ENCODE results near the gene TMEM269. TPM values are rescaled to one million over a fixed set of nuclear protein-coding genes. Genes with fewer than 3 reads are reported as not detected.

TMEM269 gene
- total and polyA plus RNA-seq, 2 donors (not counting 1 experiment from before 2014, with no cell fraction given): 0.21 to 0.47 TPM

- Histone ChIP-seq H3K27me3 (replicated peaks in 1 of 4; ENCODE audit: control extremely low read depth in 1 of 4, control insufficient read depth in 3 of 4, insufficient read depth in 4 of 4, low read length in 3 of 4) (no peaks in the 10 kb centered on the region), H3K4me3 (ENCODE audit: control extremely low read depth in 1 of 5, extremely low read depth in 1 of 5, insufficient read depth in 1 of 5, low read depth in 2 of 5, low read length in 4 of 5) (no peak overlapping the region), H3K4me1 (ENCODE audit: control insufficient read depth in 2 of 2, insufficient read depth in 2 of 2, low read length in 2 of 2) (peaks cover 10 to 16% of the 10 kb centered on the region in 2 donors), H3K36me3 (replicated peaks in 1 of 2; ENCODE audit: control extremely low read depth in 1 of 2, control insufficient read depth in 1 of 2, extremely low read depth in 1 of 2, insufficient read depth in 2 of 2, low read length in 1 of 2) (no peaks in the 10 kb centered on the region), H3K4me2 (replicated peaks; ENCODE audit: low read depth, low read length, poor library complexity, severe bottlenecking) (no peak overlapping the region), H4K20me1 (ENCODE audit: control insufficient read depth, insufficient read depth, low read length, poor library complexity, severe bottlenecking) (no peaks in the 10 kb centered on the region), H3K79me2 (ENCODE audit: control insufficient read depth, insufficient read depth, low read length) (no peaks in the 10 kb centered on the region), H2AFZ (ENCODE audit: insufficient read depth, low read depth, low read length, poor library complexity, severe bottlenecking) (no peak overlapping the region), H3K9me3 (ENCODE audit: control extremely low read depth in 1 of 3, control insufficient read depth in 2 of 3, insufficient read depth in 1 of 3, low read length in 2 of 3) (no peaks in the 10 kb centered on the region), H3K27ac (ENCODE audit: low read length in 2 of 2) (no peak overlapping the region), H3K9ac (ENCODE audit: low read length) (no peak overlapping the region)
- Mint-ChIP-seq H3K27ac (no peak overlapping the region), H3K9me3 (ENCODE audit: insufficient read depth) (no peaks in the 10 kb centered on the region), H3K4me1 (peaks cover 8% of the 10 kb centered on the region), H3K4me3 (no peak overlapping the region), H3K27me3 (no peaks in the 10 kb centered on the region)
- ATAC-seq (ENCODE audit: low read depth) (no peak), DNase-seq (no peak)
- intact Hi-C loops (cut with micrococcal nuclease): no loop called here
- TF ChIP-seq EZH2 (IDR thresholded peaks at IDR 0.05; ENCODE audit: borderline replicate concordance, insufficient read depth, low read depth, low read length, poor library complexity, severe bottlenecking) (no peak), CTCF (IDR thresholded peaks at IDR 0.05) (no peak)
- ChIA-PET POLR2A (no interaction called here), CTCF (interaction anchor here (1.1 kb wide), 1 partner anchor 160 kb away, joined by 3 read pairs; no protein-coding TSS in a partner anchor)
- WGBS (ENCODE audit: insufficient coverage): 98% methylated on average over 21 of the region's 21 CpGs
Measured at GRCh38 chr1:42737986-42738677, 46.7 kb upstream of the TMEM269 start.

- H3K4me1 ChIP-seq (ENCODE audit: control insufficient read depth in 2 of 2, insufficient read depth in 2 of 2, low read length in 2 of 2): peaks cover 10 to 16% of the 10 kb centered on the region in 2 donors
- Mint-ChIP-seq H3K9me3 (ENCODE audit: insufficient read depth) (no peaks in the 10 kb centered on the region), H3K4me3 (no peak overlapping the region), H3K4me1 (peaks cover 8% of the 10 kb centered on the region), H3K27me3 (no peaks in the 10 kb centered on the region), H3K27ac (no peak overlapping the region)
- no peak overlapping the region for H2AFZ ChIP-seq (ENCODE audit: insufficient read depth, low read depth, low read length, poor library complexity, severe bottlenecking)
- TF ChIP-seq EZH2 (IDR thresholded peaks at IDR 0.05; ENCODE audit: borderline replicate concordance, insufficient read depth, low read depth, low read length, poor library complexity, severe bottlenecking): no peak
- no peak for TF ChIP-seq CTCF (IDR thresholded peaks at IDR 0.05)
- intact Hi-C loops (cut with micrococcal nuclease): no loop called here
- no peaks in the 10 kb centered on the region for H3K36me3 ChIP-seq (replicated peaks in 1 of 2; ENCODE audit: control extremely low read depth in 1 of 2, control insufficient read depth in 1 of 2, extremely low read depth in 1 of 2, insufficient read depth in 2 of 2, low read length in 1 of 2)
- POLR2A ChIA-PET: no interaction called here
- no peaks in the 10 kb centered on the region for H4K20me1 ChIP-seq (ENCODE audit: control insufficient read depth, insufficient read depth, low read length, poor library complexity, severe bottlenecking)
- no peak overlapping the region for H3K27ac ChIP-seq (ENCODE audit: low read length in 2 of 2)
- H3K4me3 ChIP-seq (ENCODE audit: control extremely low read depth in 1 of 5, extremely low read depth in 1 of 5, insufficient read depth in 1 of 5, low read depth in 2 of 5, low read length in 4 of 5): no peak overlapping the region
- no peaks in the 10 kb centered on the region for H3K79me2 ChIP-seq (ENCODE audit: control insufficient read depth, insufficient read depth, low read length)
- no peaks in the 10 kb centered on the region for H3K9me3 ChIP-seq (ENCODE audit: control extremely low read depth in 1 of 3, control insufficient read depth in 2 of 3, insufficient read depth in 1 of 3, low read length in 2 of 3)
- H3K4me2 ChIP-seq (replicated peaks; ENCODE audit: low read depth, low read length, poor library complexity, severe bottlenecking): no peak overlapping the region
- H3K27me3 ChIP-seq (replicated peaks in 1 of 4; ENCODE audit: control extremely low read depth in 1 of 4, control insufficient read depth in 3 of 4, insufficient read depth in 4 of 4, low read length in 3 of 4): no peaks in the 10 kb centered on the region
- DNase-seq (no peak), ATAC-seq (ENCODE audit: low read depth) (no peak)
- no peak overlapping the region for H3K9ac ChIP-seq (ENCODE audit: low read length)
- 87% methylated on average over 7 of the region's 8 CpGs for WGBS (ENCODE audit: insufficient coverage)
- CTCF ChIA-PET: no interaction called here
Measured at GRCh38 chr1:42738678-42739226, 46.0 kb upstream of the TMEM269 start.

All from B cell (primary cell).